HT1080 (cell line): Measurements from ENCODE around the gene ZBTB43. TPM values are rescaled to one million over a fixed set of nuclear protein-coding genes. Genes with fewer than 3 reads are reported as not detected.

Experiments used
- DNase-seq: peaks from one replicate; pipeline ENCODE4 v3.0.0-alpha.2; 2015; ENCODE audit warnings: low read depth
- total RNA-seq: library from RNA; depleted of rRNA; stranded (reverse); fragments of >200 nt; shearing (Covaris generic); gene quantifications from 2 replicates; pipeline ENCODE4 v1.2.3, GENCODE V29; 2014

Gene ZBTB43
- total RNA-seq, 1 experiment from 2014 or later: 11.1 TPM

DNA sequence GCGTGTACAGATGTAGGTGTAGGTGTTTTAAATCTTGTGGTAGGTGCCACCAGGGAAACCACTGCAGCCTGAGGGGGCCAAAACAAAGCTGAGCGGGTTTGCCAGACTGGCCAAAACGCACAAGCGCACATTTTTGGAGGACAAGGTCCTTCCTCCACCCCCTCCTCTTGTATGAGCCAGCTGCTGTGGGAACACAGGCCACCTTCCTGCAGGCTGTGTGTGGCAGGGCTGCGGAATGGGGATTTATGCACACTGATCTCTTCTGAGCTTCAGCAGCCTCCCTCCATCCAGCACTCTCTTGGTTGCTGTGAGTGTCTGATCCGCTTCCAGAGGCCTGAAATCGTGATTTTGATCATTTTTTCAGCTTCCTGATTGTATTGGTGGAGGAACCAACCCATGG is 22.4 kb downstream of the ZBTB43 start:
- no peak for DNase-seq

DNA sequence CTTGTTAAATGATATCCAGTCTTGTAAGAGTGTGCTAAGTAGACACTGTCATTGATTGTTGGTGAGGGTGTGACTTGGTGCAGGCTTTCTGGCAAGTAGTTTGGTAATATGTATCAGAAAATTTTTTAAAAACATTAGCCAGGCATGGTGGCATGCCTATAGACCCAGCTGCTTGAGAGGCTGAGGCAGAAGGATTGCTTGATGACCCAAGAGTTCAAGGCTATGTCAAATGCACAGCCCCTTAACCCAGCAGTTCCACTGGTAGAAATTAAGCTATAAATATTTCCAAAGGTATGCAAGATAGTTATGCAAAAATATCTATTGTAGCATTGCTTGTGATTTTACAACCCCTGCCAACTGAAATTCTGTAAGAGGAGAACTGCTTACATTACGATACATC is 24.2 kb downstream of the ZBTB43 start:
- no peak for DNase-seq

DNA sequence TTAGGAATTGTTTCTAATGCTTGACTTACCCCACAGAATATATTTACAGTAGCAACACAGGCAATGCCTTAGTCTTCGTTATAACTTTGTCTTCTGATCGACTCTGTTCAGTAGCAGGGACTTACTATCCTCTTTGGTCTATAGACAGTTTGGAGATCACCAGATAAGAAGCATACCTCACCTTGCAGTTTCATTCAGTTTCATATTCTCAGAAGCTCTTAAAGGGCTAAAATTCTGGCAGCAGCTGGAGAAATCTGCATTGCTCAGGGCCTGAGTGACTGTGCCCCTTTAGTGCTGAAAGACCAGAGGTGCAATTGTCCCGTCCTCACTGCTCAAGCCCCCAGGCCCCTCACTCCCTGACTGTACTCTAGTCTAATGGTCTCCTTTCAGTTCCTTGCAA is 26.0 kb downstream of the ZBTB43 start:
- DNase-seq: no peak

DNA sequence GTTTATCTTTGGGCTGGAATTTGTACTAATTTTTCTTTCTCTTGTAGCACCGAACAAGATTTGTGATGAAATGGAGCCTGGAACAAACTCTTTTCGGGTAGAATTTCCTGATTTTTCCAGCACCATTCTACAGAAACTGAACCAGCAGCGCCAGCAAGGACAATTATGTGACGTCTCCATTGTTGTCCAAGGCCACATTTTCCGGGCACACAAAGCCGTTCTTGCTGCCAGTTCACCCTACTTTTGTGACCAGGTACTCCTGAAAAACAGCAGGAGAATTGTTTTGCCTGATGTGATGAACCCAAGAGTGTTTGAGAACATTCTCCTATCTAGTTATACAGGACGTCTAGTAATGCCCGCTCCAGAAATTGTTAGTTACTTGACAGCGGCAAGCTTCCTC is 27.6 kb downstream of the ZBTB43 start:
- DNase-seq: no peak

DNA sequence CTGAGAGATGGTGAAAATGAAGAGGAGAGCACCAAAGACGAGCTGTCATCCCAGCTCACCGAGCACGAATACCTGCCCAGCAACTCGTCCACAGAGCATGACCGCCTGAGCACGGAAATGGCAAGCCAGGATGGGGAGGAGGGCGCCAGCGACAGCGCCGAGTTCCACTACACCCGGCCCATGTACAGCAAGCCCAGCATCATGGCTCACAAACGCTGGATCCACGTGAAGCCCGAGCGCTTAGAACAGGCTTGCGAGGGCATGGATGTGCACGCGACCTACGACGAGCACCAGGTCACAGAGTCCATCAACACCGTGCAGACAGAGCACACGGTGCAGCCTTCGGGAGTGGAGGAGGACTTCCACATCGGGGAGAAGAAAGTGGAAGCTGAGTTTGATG is 28.2 kb downstream of the ZBTB43 start:
- DNase-seq: no peak

DNA sequence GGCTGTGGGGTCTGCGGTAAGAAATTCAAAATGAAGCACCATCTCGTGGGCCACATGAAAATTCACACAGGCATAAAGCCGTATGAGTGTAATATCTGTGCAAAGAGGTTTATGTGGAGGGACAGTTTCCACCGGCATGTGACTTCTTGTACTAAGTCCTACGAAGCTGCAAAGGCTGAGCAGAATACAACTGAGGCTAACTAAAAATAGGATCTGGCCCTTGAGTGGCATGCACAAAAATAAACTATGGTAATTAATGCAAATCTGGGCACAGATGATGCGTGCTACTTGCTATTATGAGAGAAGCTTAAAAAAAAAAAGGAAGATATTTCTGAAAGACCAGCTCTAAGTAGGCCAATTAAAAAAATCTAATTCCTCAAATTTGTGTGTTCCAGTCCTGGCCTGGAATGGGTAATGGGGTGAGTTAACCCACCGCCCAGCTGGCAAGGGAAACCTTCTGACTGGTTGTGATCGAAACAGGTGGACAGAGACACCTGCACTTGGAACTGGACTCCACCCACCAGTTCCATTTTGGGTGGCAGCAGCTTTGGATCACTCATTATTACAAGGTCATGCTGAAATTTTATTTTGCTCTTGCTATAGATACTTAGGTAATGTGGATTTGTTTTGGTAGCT is 29.0 kb downstream of the ZBTB43 start:
- no peak for DNase-seq

DNA sequence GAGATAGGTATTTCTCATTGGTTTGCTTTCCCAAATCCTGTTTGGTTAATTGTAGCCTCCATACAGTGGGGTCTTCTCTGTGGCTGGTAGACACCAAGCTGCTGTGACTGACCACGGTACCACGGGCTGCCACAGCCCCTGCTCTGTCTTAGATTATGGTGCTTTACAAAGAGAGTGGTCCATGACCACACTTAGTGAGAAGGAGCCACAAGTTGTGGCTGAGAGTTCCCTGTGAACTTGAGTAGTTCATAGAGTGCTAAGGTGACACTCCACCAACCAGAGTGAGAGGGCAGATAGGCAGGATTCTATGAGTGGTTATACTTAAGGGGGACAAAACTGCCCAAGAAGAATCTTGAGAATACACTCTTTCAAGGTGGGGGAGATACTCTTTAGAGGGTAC is 29.8 kb downstream of the ZBTB43 start:
- no peak for DNase-seq

DNA sequence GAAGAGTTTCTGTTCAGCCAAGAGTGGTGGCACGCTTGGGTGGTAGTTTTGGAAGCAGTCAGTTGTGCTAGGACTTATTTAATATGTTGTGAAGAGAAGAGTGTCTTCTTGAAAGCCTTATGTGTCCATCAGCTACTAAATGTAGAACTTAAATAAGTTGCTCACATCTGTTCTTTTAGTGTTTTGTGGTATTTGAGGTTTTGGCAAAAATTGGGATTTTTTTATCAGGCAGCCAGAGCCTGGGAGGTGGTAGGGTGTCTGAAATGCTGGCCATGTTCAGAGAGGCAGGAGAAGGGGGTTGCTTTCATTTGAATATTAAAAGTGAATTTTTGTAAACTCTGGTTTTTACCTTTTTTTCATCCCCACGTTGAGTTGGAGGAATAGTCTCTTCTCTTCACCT is 31.4 kb downstream of the ZBTB43 start:
- no peak for DNase-seq

- DNase-seq: no peak
Observed at GRCh38 chr9:126838055-126838811, 33.4 kb downstream of the ZBTB43 start.

DNA sequence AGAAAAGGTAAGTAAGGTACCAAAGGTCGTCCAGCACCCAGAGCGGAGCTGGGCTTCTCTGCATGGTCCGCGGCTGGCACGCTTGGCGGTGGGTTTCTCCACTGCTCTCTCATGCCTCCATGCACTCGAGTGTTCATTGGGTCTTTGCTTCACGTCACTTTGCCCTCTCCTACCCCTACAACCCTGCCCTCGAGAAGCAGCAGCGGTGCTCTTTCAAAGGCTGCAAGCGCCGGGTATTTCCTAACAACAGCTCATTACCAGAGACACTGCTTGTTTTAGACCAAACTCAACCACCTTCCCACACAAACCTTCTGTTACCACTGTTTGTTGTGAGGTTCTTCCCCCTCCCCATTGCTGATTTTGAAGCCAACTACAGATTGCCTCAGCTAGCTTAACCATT is 34.1 kb downstream of the ZBTB43 start:
- DNase-seq: no peak

- no peak for DNase-seq
Observed at GRCh38 chr9:126839301-126839700, 34.5 kb downstream of the ZBTB43 start.

DNA sequence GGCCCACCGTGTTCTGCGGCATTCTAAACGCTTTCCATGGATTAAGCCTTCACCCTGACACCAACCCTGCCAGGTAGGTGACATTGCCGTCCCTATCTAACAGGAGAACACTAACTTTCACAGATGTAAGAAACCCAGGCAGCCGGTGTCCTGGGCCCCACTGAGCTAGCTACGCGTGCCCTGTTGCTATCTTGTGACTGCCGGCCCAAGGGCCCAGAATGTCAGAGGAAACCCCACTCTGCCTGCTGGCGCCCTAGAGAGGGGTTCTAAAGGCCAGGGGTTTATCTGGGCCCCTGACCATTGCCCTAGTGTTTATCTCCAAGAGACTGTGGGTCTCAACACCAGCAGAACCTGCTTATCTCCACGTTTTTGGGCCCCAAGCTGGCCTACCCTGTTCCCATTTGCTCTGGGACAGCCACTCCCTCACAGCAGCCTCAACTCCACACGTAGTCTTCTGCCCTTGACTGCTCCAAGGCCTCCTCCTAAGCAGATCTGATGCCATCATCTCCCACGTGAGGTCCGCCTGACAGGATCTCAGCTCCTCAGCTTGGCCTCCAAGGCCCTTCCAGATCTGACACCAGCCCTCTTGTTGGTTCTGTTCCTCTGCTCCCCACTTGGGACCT is 37.5 kb downstream of the ZBTB43 start:
- DNase-seq: no peak

- DNase-seq: no peak
Observed at GRCh38 chr9:126842977-126843799, 38.3 kb downstream of the ZBTB43 start.

DNA sequence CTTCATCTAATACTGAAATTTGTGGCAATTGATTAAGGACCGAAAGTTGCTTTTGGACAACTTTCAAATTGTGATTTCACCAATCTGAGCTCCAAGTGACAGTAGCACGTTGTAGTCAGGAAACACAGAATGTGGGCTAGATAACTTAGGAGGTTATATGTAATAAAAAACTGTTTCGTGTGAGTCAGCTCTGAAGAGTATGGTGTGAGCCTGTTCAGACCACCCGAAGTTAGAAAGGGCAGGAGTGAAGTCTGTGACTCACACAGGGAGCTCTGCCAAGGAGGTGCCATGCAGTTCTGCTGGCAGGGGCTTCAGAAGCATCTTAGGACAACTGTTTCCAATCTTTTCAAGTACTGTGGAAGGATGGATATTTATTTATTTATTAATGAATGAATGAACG is 39.2 kb downstream of the ZBTB43 start:
- DNase-seq: peak; percentile 96

DNA sequence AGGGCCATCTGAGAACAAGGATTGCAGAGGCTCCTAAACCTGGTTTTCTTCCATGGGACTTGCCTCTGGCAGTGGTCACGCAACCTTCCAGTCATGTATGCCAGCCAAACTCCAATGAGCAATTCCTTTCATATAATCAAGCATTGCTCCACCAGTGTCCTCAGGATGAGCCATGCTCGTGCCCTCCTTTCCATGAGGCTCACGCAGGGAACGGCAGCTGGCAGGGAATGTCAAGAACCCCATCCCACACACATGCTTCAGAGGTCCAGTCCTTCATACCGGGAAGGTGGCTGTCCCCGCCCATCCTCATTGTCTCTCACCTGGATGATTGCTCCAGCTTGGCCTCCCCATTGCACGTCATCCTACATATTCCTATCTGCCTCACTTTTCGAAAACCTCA is 42.2 kb downstream of the ZBTB43 start:
- no peak for DNase-seq

- no peak for DNase-seq
Observed at GRCh38 chr9:126849591-126850225, 44.9 kb downstream of the ZBTB43 start.

DNA sequence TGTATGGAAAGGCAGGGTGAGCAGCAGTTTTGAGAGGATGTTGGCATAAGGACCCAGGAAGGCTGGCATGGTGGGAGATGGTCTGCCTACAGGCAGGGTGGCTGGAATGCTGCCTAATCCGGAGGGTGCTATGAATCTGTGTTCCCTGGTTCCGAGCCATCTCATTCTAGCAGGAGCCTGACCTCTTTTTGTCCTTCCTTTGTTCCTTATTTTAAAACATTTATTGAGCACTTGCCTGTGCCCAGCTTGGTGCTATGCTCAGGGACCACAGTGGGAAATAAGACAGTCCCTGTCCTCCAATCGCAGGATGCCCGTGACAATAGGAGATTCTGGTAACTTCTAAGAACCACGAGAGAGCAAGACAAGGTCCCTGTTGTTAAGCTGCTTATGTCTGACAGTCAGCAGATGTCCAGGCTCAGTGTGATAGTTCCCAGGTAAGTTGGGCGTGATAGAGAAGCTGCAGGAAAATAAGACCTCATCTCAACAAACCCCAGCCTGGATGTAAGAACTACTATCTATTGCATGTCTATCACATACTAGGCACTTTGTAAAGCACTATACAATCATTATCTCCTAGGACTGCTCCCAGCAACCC is 46.5 kb downstream of the ZBTB43 start:
- no peak for DNase-seq

DNA sequence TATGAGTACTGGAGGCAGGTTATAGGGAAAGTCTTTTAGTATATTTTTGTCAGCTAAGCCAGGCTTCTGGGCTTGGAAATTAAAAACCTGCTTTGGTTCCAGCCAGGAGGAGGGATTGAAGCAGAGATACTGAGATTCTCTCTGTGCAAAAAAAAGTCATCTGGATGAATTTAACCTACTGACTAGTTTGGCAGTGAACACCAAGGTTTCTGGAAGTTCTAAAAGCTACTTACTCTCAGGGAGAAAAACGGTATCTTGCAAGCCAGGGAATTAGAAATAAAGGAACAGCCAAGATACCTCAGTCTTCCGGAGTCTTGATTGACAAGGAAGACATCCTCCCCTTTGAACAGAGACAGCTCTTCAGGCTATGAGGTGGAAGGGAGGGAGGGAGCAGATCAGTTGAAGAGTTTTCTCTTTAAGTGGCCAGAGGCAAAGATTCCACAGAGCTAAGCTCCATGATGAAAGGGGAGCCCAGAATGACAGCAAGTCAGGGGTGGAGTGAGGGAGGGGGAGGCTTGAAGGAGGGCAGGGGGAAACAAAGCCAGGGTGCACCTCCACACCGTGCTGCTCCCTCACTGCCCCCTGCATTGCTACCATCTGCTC is 47.3 kb downstream of the ZBTB43 start:
- no peak for DNase-seq

GRCh38 chr9:126853667-126854066 is 48.8 kb downstream of the ZBTB43 start:
- no peak for DNase-seq

- no peak for DNase-seq
Observed at GRCh38 chr9:126854734-126855133, 49.9 kb downstream of the ZBTB43 start.
